DND-41 (cell line): ENCODE data around the gene PIP4K2A.
"Not testable (repeated sequence)": the region's sequence is repeated elsewhere in the genome, so short reads cannot be mapped to it uniquely, and the experiment has no call there.

Source experiments
- ATAC-seq: fragments of 200-7000 bp; cut with Tn5 transposase; 3 replicates; pipeline ENCODE4 v1.9.1; 2021; ENCODE audit warnings: low read depth; ENCODE audit not compliant: insufficient read depth
- DNase-seq: peaks from one replicate; pipeline ENCODE4 v3.0.0-alpha.2; 2020
- H2AFZ ChIP-seq: 2 replicates; pipeline ENCODE4 v1.6.0; 2012; ENCODE audit warnings: low read depth, low read length
- H3K27ac ChIP-seq: 2 replicates; pipeline ENCODE4 v1.5.1; 2012; ENCODE audit warnings: low read length, inconsistent platforms
- H3K27me3 ChIP-seq: fragments of 200-600 bp; sonication (generic); 2 replicates; pipeline ENCODE4 v1.6.0; 2012; ENCODE audit warnings: low read length, mild to moderate bottlenecking, inconsistent platforms; ENCODE audit not compliant: insufficient read depth, poor library complexity
- H3K36me3 ChIP-seq: 2 replicates; pipeline ENCODE4 v1.5.1; 2012; ENCODE audit warnings: low read length, inconsistent platforms; ENCODE audit not compliant: insufficient read depth
- H3K4me1 ChIP-seq: 2 replicates; pipeline ENCODE4 v1.5.1; 2012; ENCODE audit warnings: mild to moderate bottlenecking, low read length; ENCODE audit not compliant: insufficient read depth
- H3K4me2 ChIP-seq: 2 replicates; pipeline ENCODE4 v1.6.0; 2012; ENCODE audit warnings: mild to moderate bottlenecking, moderate library complexity, low read length, inconsistent platforms; ENCODE audit not compliant: insufficient read depth
- H3K4me3 ChIP-seq, 2 experiments: fragments of 200-600 bp in 1 of 2; shearing (Covaris generic) in 1 of 2; 2 replicates each; pipeline ENCODE4 v1.5.1; 2012 to 2016; ENCODE audit warnings: inconsistent platforms in 2 of 2, low read length in 2 of 2, mild to moderate bottlenecking in 2 of 2, low read depth in 1 of 2, moderate library complexity in 1 of 2
- H3K79me2 ChIP-seq: 2 replicates; pipeline ENCODE4 v1.6.0; 2012; ENCODE audit warnings: low read length, inconsistent platforms; ENCODE audit not compliant: insufficient read depth
- H3K9ac ChIP-seq: 2 replicates; pipeline ENCODE4 v1.6.0; 2012; ENCODE audit warnings: low read depth, mild to moderate bottlenecking, inconsistent platforms, low read length, moderate library complexity
- H3K9me3 ChIP-seq: 2 replicates; pipeline ENCODE4 v1.5.1; 2012; ENCODE audit warnings: low read length, moderate library complexity, mild to moderate bottlenecking, inconsistent platforms; ENCODE audit not compliant: insufficient read depth, severe bottlenecking
- H4K20me1 ChIP-seq: 2 replicates; pipeline ENCODE4 v1.6.0; 2012; ENCODE audit warnings: low read length; ENCODE audit not compliant: insufficient read depth
- CTCF ChIP-seq: IDR thresholded peaks from 2 replicates; pipeline ENCODE4 v1.5.1; 2012; ENCODE audit warnings: borderline replicate concordance, low read length, moderate library complexity, mild to moderate bottlenecking; ENCODE audit not compliant: poor library complexity, severe bottlenecking; ENCODE audit errors: extremely low read depth
- EZH2 ChIP-seq: IDR thresholded peaks from 3 replicates; pipeline ENCODE4 v1.6.1; 2012; ENCODE audit warnings: borderline replicate concordance, low read depth, mild to moderate bottlenecking, moderate library complexity, low read length, inconsistent platforms; ENCODE audit not compliant: severe bottlenecking

Gene PIP4K2A

GRCh38 chr10:22527520-22527919 is 186.9 kb downstream of the PIP4K2A start:
- Histone ChIP-seq H3K4me3 (no peak overlapping the region), H3K79me2 (no peaks in the 10 kb centered on the region), H3K36me3 (no peaks in the 10 kb centered on the region), H3K9me3 (no peaks in the 10 kb centered on the region), H2AFZ (no peak overlapping the region), H3K27ac (no peak overlapping the region), H4K20me1 (no peaks in the 10 kb centered on the region), H3K27me3 (peaks cover 3% of the 10 kb centered on the region), H3K9ac (no peak overlapping the region), H3K4me2 (no peak overlapping the region), H3K4me1 (no peaks in the 10 kb centered on the region)
- ATAC-seq (no peak), DNase-seq (no peak)
- no peak for TF ChIP-seq EZH2
- TF ChIP-seq CTCF: no peak

- H3K36me3 ChIP-seq, H3K9ac ChIP-seq, H4K20me1 ChIP-seq, DNase-seq, H3K79me2 ChIP-seq, H3K4me2 ChIP-seq, ATAC-seq, H3K4me3 ChIP-seq, H3K27ac ChIP-seq, H3K27me3 ChIP-seq, H2AFZ ChIP-seq, H3K9me3 ChIP-seq, H3K4me1 ChIP-seq: not testable (repeated sequence)
Observed at GRCh38 chr10:22524333-22524732, 190.0 kb downstream of the PIP4K2A start.

GRCh38 chr10:22520645-22521044 is 193.7 kb downstream of the PIP4K2A start:
- H3K27ac ChIP-seq, H3K4me1 ChIP-seq, H3K79me2 ChIP-seq, ATAC-seq, H3K4me2 ChIP-seq, H2AFZ ChIP-seq, H3K9ac ChIP-seq, H3K9me3 ChIP-seq, H3K36me3 ChIP-seq, H3K4me3 ChIP-seq, H3K27me3 ChIP-seq, DNase-seq, H4K20me1 ChIP-seq: not testable (repeated sequence)

GRCh38 chr10:22518167-22518724 is 196.1 kb downstream of the PIP4K2A start:
- Histone ChIP-seq H3K9ac (no peak overlapping the region), H3K27me3 (no peaks in the 10 kb centered on the region), H2AFZ (no peak overlapping the region), H3K27ac (no peak overlapping the region), H3K36me3 (no peaks in the 10 kb centered on the region), H3K4me1 (no peaks in the 10 kb centered on the region), H3K79me2 (no peaks in the 10 kb centered on the region), H4K20me1 (no peaks in the 10 kb centered on the region), H3K4me2 (no peak overlapping the region), H3K4me3 (no peak overlapping the region), H3K9me3 (no peaks in the 10 kb centered on the region)
- no peak for ATAC-seq
- no peak for TF ChIP-seq CTCF
- TF ChIP-seq EZH2: no peak
- no peak for DNase-seq
